Activated CD4-positive, alpha-beta memory T cell treated with anti-CD3 and anti-CD28 coated beads for 36 hours (primary cell): ENCODE data around the gene RBM25. TPM values are rescaled to one million over a fixed set of nuclear protein-coding genes. Genes with fewer than 3 reads are reported as not detected.

Experiments
- CTCF ChIA-PET: fragments of 350-600 bp; sonication (Branson Sonifier 250); formaldehyde crosslinking; loops from one replicate; lab custom pipeline; 2021; ENCODE audit warnings: antibody characterized with exemption, inconsistent platforms; lab: Charles Lee
- POLR2A ChIA-PET: fragments of 350-600 bp; sonication (Branson Sonifier 250); formaldehyde crosslinking; loops from one replicate; lab custom pipeline; 2021; ENCODE audit warnings: antibody characterized with exemption; lab: Charles Lee
- DNase-seq: peaks from one replicate; pipeline ENCODE4 v3.0.0-alpha.2; 2020
- H3K27ac Mint-ChIP-seq: one replicate; pipeline ENCODE4 v1.8.0; 2021; ENCODE audit warnings: mixed read lengths
- H3K27me3 Mint-ChIP-seq: one replicate; pipeline ENCODE4 v1.8.0; 2021; ENCODE audit warnings: mixed read lengths
- H3K36me3 Mint-ChIP-seq: one replicate; pipeline ENCODE4 v1.8.0; 2021; ENCODE audit warnings: mixed read lengths
- H3K4me1 Mint-ChIP-seq: one replicate; pipeline ENCODE4 v1.8.0; 2021; ENCODE audit warnings: low read depth, mixed read lengths
- H3K4me3 Mint-ChIP-seq: one replicate; pipeline ENCODE4 v1.8.0; 2021; ENCODE audit warnings: mild to moderate bottlenecking, mixed read lengths
- H3K9me3 Mint-ChIP-seq: one replicate; pipeline ENCODE4 v1.8.0; 2021; ENCODE audit warnings: mixed read lengths
- intact Hi-C: fragments of 100-400 bp; cut with micrococcal nuclease; formaldehyde crosslinking; loops from one replicate; pipeline ENCODE4 v1.15.1; 2023
- total RNA-seq, 2 experiments: library from RNA; stranded (reverse); gene quantifications; one replicate each; pipeline ENCODE4 v1.2.3, GENCODE V29; 2021

Gene RBM25
- total RNA-seq, 2 experiments from 2014 or later = 89.6 to 97.9 TPM

- CTCF ChIA-PET = no interaction called here
- H3K27ac Mint-ChIP-seq = no peak overlapping the region
Measured at GRCh38 chr14:73170686-73171085, 112.4 kb downstream of the RBM25 start.

GRCh38 chr14:73172500-73172899, 114.2 kb downstream of the RBM25 start:
- no peaks in the 10 kb centered on the region for H3K27me3 Mint-ChIP-seq
- peaks cover 43% of the 10 kb centered on the region for H3K36me3 Mint-ChIP-seq
- CTCF ChIA-PET = interaction anchor here (0.6 to 2.3 kb wide), 13 partner anchors 23 to 778 kb away, joined by 3 to 45 read pairs (median 5); partner anchors contain the start of genes COQ6 and RIOX1
- H3K4me3 Mint-ChIP-seq = no peak overlapping the region
- POLR2A ChIA-PET = no interaction called here
- intact Hi-C loops = loop anchor here (2.0 to 10.0 kb wide), 2 partner anchors 122 to 460 kb away; no protein-coding TSS in a partner anchor
- DNase-seq = no peak
- H3K27ac Mint-ChIP-seq = no peak overlapping the region
- no peaks in the 10 kb centered on the region for H3K4me1 Mint-ChIP-seq
- no peaks in the 10 kb centered on the region for H3K9me3 Mint-ChIP-seq

More at GRCh38 chr14:73170686-73171085, 112.4 kb downstream of the RBM25 start:
- H3K36me3 Mint-ChIP-seq = peaks cover 31% of the 10 kb centered on the region
- no peaks in the 10 kb centered on the region for H3K4me1 Mint-ChIP-seq
- no peaks in the 10 kb centered on the region for H3K27me3 Mint-ChIP-seq
- POLR2A ChIA-PET = no interaction called here
- H3K4me3 Mint-ChIP-seq = no peak overlapping the region
- intact Hi-C loops = loop anchor here (10.0 kb wide), 1 partner anchor 124 kb away; no protein-coding TSS in a partner anchor
- no peaks in the 10 kb centered on the region for H3K9me3 Mint-ChIP-seq
- no peak for DNase-seq

DNA sequence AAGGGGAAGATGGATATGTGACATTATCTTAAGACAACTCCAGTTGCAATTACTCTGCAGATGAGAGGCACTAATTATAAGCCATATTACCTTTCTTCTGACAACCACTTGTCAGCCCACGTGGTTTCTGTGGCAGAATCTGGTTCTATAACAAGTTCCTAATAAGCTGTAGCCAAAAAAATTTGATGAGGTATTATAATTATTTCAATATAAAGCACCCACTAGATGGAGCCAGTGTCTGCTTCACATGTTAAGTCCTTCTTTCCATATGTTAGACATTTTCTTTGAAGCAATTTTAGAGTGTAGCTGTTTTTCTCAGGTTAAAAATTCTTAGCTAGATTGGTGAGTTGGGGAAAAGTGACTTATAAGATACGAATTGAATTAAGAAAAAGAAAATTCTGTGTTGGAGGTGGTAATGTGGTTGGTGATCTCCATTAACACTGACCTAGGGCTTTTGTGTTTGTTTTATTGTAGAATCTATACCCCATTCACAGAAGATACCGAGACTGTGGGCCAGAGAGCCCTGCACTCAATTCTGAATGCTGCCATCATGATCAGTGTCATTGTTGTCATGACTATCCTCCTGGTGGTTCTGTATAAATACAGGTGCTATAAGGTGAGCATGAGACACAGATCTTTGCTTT, 114.9 kb downstream of the RBM25 start:
- no peak overlapping the region for H3K27ac Mint-ChIP-seq
- H3K27me3 Mint-ChIP-seq = no peaks in the 10 kb centered on the region
- intact Hi-C loops = loop anchor here (1.0 to 10.0 kb wide), 3 partner anchors 122 to 460 kb away; no protein-coding TSS in a partner anchor
- H3K9me3 Mint-ChIP-seq = no peaks in the 10 kb centered on the region
- ChIA-PET POLR2A (no interaction called here), CTCF (interaction anchor here (0.5 to 2.3 kb wide), 15 partner anchors 9 to 777 kb away, joined by 3 to 45 read pairs (median 4); partner anchors contain the start of genes COQ6 and RIOX1)
- no peak for DNase-seq
- no peak overlapping the region for H3K4me3 Mint-ChIP-seq
- peaks cover 45% of the 10 kb centered on the region for H3K36me3 Mint-ChIP-seq
- no peaks in the 10 kb centered on the region for H3K4me1 Mint-ChIP-seq

Other genes starting within 250 kb of the RBM25 start
- under 1 TPM; 0.24 to 0.39 TPM for gene DPF3, start 164.4 kb upstream of the RBM25 start, total RNA-seq
- gene DCAF4, start 132.1 kb upstream of the RBM25 start, total RNA-seq = 10 to 100 TPM; 13.4 to 13.6 TPM
- gene ZFYVE1, start 31.4 kb upstream of the RBM25 start, total RNA-seq = 1 to 10 TPM; 9.9 TPM
- 10 to 100 TPM; 30.3 to 31.6 TPM for gene PSEN1, start 78.0 kb downstream of the RBM25 start, total RNA-seq
- under 1 TPM; 0.62 to 0.65 TPM for gene PAPLN, start 179.0 kb downstream of the RBM25 start, total RNA-seq